Stimulated activated memory B cell treated with anti-CD40 and anti-IgM and Interleukin-4, amounts not matched to agents 10 μg/mL and 1 μg/mL and 100 μg/mL, for 72 hours (primary cell): ENCODE measurements around the gene CNKSR1.
A peak's percentile ranks its signal among the peaks of the same experiment; 100 is the strongest.

Experiments
- ATAC-seq: fragments of 150-1000 bp; cut with Tn5 transposase; 2 replicates; pipeline ENCODE4 v1.10.0; 2021
- H3K27ac Mint-ChIP-seq: one replicate; pipeline ENCODE4 v1.8.0; 2022; ENCODE audit warnings: mild to moderate bottlenecking, mixed read lengths
- H3K27me3 Mint-ChIP-seq: one replicate; pipeline ENCODE4 v1.8.0; 2022; ENCODE audit warnings: mixed read lengths
- H3K36me3 Mint-ChIP-seq: one replicate; pipeline ENCODE4 v1.8.0; 2022; ENCODE audit warnings: mixed read lengths
- H3K4me1 Mint-ChIP-seq: one replicate; pipeline ENCODE4 v1.8.0; 2022; ENCODE audit warnings: mixed read lengths
- H3K4me3 Mint-ChIP-seq: one replicate; pipeline ENCODE4 v1.8.0; 2022; ENCODE audit warnings: mild to moderate bottlenecking, moderate library complexity, mixed read lengths
- H3K9me3 Mint-ChIP-seq: one replicate; pipeline ENCODE4 v1.8.0; 2022; ENCODE audit warnings: mixed read lengths

Gene CNKSR1

GRCh38 chr1:26177182-26177684, at the start of gene CNKSR1:
CNKSR1 (plus strand) TSS chr1:26177491; CDS start chr1:26177548, 57 bp downstream.
- no peaks in the 10 kb centered on the region for H3K9me3 Mint-ChIP-seq
- H3K4me1 Mint-ChIP-seq, result no peaks in the 10 kb centered on the region
- no peak within 1 kb of the TSS for H3K27ac Mint-ChIP-seq
- no peaks in the 10 kb centered on the region for H3K36me3 Mint-ChIP-seq
- no peak within 1 kb of the TSS for H3K4me3 Mint-ChIP-seq
- no peak for ATAC-seq
- no peaks in the 10 kb centered on the region for H3K27me3 Mint-ChIP-seq

- H3K4me1 Mint-ChIP-seq, result peaks cover 14% of the 10 kb centered on the region
- peaks cover 21% of the 10 kb centered on the region for H3K27me3 Mint-ChIP-seq
- H3K4me3 Mint-ChIP-seq, result no peak overlapping the region
- H3K27ac Mint-ChIP-seq, result no peak overlapping the region
- H3K9me3 Mint-ChIP-seq, result no peaks in the 10 kb centered on the region
- peaks cover 5% of the 10 kb centered on the region for H3K36me3 Mint-ChIP-seq
- ATAC-seq, result no peak
These were observed 47.5 kb upstream of the CNKSR1 start for GRCh38 chr1:26129778-26130177.

- Mint-ChIP-seq H3K27me3 (peaks cover 21% of the 10 kb centered on the region), H3K4me1 (peaks cover 14% of the 10 kb centered on the region), H3K9me3 (no peaks in the 10 kb centered on the region), H3K27ac (no peak overlapping the region), H3K36me3 (peaks cover 7% of the 10 kb centered on the region), H3K4me3 (no peak overlapping the region)
- no peak for ATAC-seq
These were observed 46.6 kb upstream of the CNKSR1 start for GRCh38 chr1:26130695-26131094.

GRCh38 chr1:26132128-26132833, 45.0 kb upstream of the CNKSR1 start:
- Mint-ChIP-seq H3K9me3 (no peaks in the 10 kb centered on the region), H3K36me3 (peaks cover 7% of the 10 kb centered on the region), H3K4me3 (no peak overlapping the region), H3K27ac (no peak overlapping the region), H3K27me3 (peaks cover 21% of the 10 kb centered on the region), H3K4me1 (peaks cover 8% of the 10 kb centered on the region)
- no peak for ATAC-seq

GRCh38 chr1:26132834-26133167, 44.5 kb upstream of the CNKSR1 start:
- Mint-ChIP-seq H3K27me3 (peaks cover 17% of the 10 kb centered on the region), H3K9me3 (no peaks in the 10 kb centered on the region), H3K36me3 (peaks cover 7% of the 10 kb centered on the region), H3K4me1 (peaks cover 3% of the 10 kb centered on the region), H3K4me3 (no peak overlapping the region), H3K27ac (no peak overlapping the region)
- no peak for ATAC-seq

GRCh38 chr1:26134466-26134865, 42.8 kb upstream of the CNKSR1 start:
- H3K4me1 Mint-ChIP-seq, result no peaks in the 10 kb centered on the region
- H3K36me3 Mint-ChIP-seq, result peaks cover 7% of the 10 kb centered on the region
- H3K4me3 Mint-ChIP-seq, result no peak overlapping the region
- peaks cover 14% of the 10 kb centered on the region for H3K27me3 Mint-ChIP-seq
- H3K27ac Mint-ChIP-seq, result no peak overlapping the region
- ATAC-seq, result no peak
- no peaks in the 10 kb centered on the region for H3K9me3 Mint-ChIP-seq

- Mint-ChIP-seq H3K4me3 (no peak overlapping the region), H3K27ac (no peak overlapping the region), H3K4me1 (no peaks in the 10 kb centered on the region), H3K36me3 (peaks cover 7% of the 10 kb centered on the region), H3K9me3 (no peaks in the 10 kb centered on the region), H3K27me3 (no peaks in the 10 kb centered on the region)
- ATAC-seq, result no peak
These were observed 38.2 kb upstream of the CNKSR1 start for GRCh38 chr1:26138974-26139558.

- Mint-ChIP-seq H3K27me3 (peaks cover 14% of the 10 kb centered on the region), H3K36me3 (no peaks in the 10 kb centered on the region), H3K9me3 (no peaks in the 10 kb centered on the region), H3K4me3 (no peak overlapping the region), H3K27ac (no peak overlapping the region), H3K4me1 (peaks cover 6% of the 10 kb centered on the region)
- ATAC-seq, result no peak
These were observed 35.1 kb upstream of the CNKSR1 start for GRCh38 chr1:26142159-26142558.

- Mint-ChIP-seq H3K36me3 (no peaks in the 10 kb centered on the region), H3K27ac (no peak overlapping the region), H3K27me3 (peaks cover 43% of the 10 kb centered on the region), H3K4me3 (no peak overlapping the region), H3K9me3 (no peaks in the 10 kb centered on the region), H3K4me1 (peaks cover 6% of the 10 kb centered on the region)
- ATAC-seq, result peak; percentile 64
These were observed 32.0 kb upstream of the CNKSR1 start for GRCh38 chr1:26145041-26145959.

GRCh38 chr1:26145960-26146294, 31.4 kb upstream of the CNKSR1 start:
- Mint-ChIP-seq H3K4me1 (peaks cover 6% of the 10 kb centered on the region), H3K27ac (no peak overlapping the region), H3K27me3 (peaks cover 44% of the 10 kb centered on the region), H3K9me3 (no peaks in the 10 kb centered on the region), H3K36me3 (no peaks in the 10 kb centered on the region), H3K4me3 (no peak overlapping the region)
- no peak for ATAC-seq

- ATAC-seq, result no peak
- Mint-ChIP-seq H3K4me1 (peaks cover 6% of the 10 kb centered on the region), H3K4me3 (no peak overlapping the region), H3K27ac (no peak overlapping the region), H3K9me3 (no peaks in the 10 kb centered on the region), H3K36me3 (no peaks in the 10 kb centered on the region), H3K27me3 (peaks cover 44% of the 10 kb centered on the region)
These were observed 28.4 kb upstream of the CNKSR1 start for GRCh38 chr1:26148887-26149286.

- Mint-ChIP-seq H3K9me3 (no peaks in the 10 kb centered on the region), H3K4me3 (no peak overlapping the region), H3K36me3 (no peaks in the 10 kb centered on the region), H3K27me3 (peaks cover 62% of the 10 kb centered on the region), H3K27ac (no peak overlapping the region), H3K4me1 (peaks cover 9% of the 10 kb centered on the region)
- no peak for ATAC-seq
These were observed 23.2 kb upstream of the CNKSR1 start for GRCh38 chr1:26153966-26154532.

GRCh38 chr1:26154750-26155149, 22.5 kb upstream of the CNKSR1 start:
- H3K4me1 Mint-ChIP-seq, result peaks cover 9% of the 10 kb centered on the region
- H3K27me3 Mint-ChIP-seq, result peaks cover 62% of the 10 kb centered on the region
- H3K27ac Mint-ChIP-seq, result no peak overlapping the region
- no peaks in the 10 kb centered on the region for H3K36me3 Mint-ChIP-seq
- no peak overlapping the region for H3K4me3 Mint-ChIP-seq
- H3K9me3 Mint-ChIP-seq, result no peaks in the 10 kb centered on the region
- no peak for ATAC-seq

GRCh38 chr1:26155370-26156284, 21.7 kb upstream of the CNKSR1 start:
- H3K36me3 Mint-ChIP-seq, result no peaks in the 10 kb centered on the region
- H3K27me3 Mint-ChIP-seq, result peaks cover 60% of the 10 kb centered on the region
- peak; percentile 28 for ATAC-seq
- peaks cover 9% of the 10 kb centered on the region for H3K4me1 Mint-ChIP-seq
- H3K9me3 Mint-ChIP-seq, result no peaks in the 10 kb centered on the region
- no peak overlapping the region for H3K27ac Mint-ChIP-seq
- H3K4me3 Mint-ChIP-seq, result no peak overlapping the region
